Bronchial epithelial cell (primary cell): ENCODE data around the gene ZFR2. TPM values are rescaled to one million over a fixed set of nuclear protein-coding genes. Genes with fewer than 3 reads are reported as not detected.

Experiments used
- DNase-seq: peaks from one replicate; pipeline ENCODE4 v3.0.0-alpha.2; 2010; ENCODE audit warnings: low read depth
- FAIRE-seq: peaks from 2 replicates; lab custom pipeline; 2011; peaks lifted over from hg19 to GRCh38; lab: Jason Lieb, UNC
- H3K27me3 ChIP-seq: 2 replicates; pipeline ENCODE4 v1.5.1; 2011; ENCODE audit warnings: low read length; ENCODE audit not compliant: control insufficient read depth, insufficient read depth
- H3K36me3 ChIP-seq: 2 replicates; pipeline ENCODE4 v1.5.1; 2011; ENCODE audit warnings: low read length; ENCODE audit not compliant: control insufficient read depth, insufficient read depth
- H3K4me3 ChIP-seq: 2 replicates; pipeline ENCODE4 v1.5.1; 2011; ENCODE audit warnings: mild to moderate bottlenecking, low read depth, low read length, control low read depth
- CTCF ChIP-seq: IDR thresholded peaks from 2 replicates; pipeline ENCODE4 v1.5.1; 2011; ENCODE audit warnings: mild to moderate bottlenecking, moderate library complexity, low read length, control low read depth, inconsistent platforms; ENCODE audit not compliant: insufficient read depth, severe bottlenecking
- total RNA-seq: library from RNA; depleted of rRNA; stranded (reverse); fragments of >200 nt; gene quantifications from 2 replicates; pipeline ENCODE4 v1.2.1, GENCODE V29; 2014

The ZFR2 gene
- total RNA-seq, 1 donor from 2014 or later = not detected

GRCh38 chr19:3867971-3868769 lies 668 bp downstream of the ZFR2 start:
- H3K27me3 ChIP-seq = peaks cover 8% of the 10 kb centered on the region

GRCh38 chr19:3866910-3867638 lies 1.8 kb downstream of the ZFR2 start:
- Histone ChIP-seq H3K4me3 (no peak overlapping the region), H3K27me3 (peaks cover 8% of the 10 kb centered on the region), H3K36me3 (no peaks in the 10 kb centered on the region)
- TF ChIP-seq CTCF = no peak
- FAIRE-seq = no peak
- DNase-seq = no peak

More at GRCh38 chr19:3867971-3868769, 668 bp downstream of the ZFR2 start:
- no peak overlapping the region for H3K4me3 ChIP-seq
- TF ChIP-seq CTCF = no peak
- FAIRE-seq = no peak
- no peaks in the 10 kb centered on the region for H3K36me3 ChIP-seq
- DNase-seq = no peak

GRCh38 chr19:3863648-3864047 lies 5.2 kb downstream of the ZFR2 start:
- DNase-seq (no peak), FAIRE-seq (no peak)
- no peaks in the 10 kb centered on the region for H3K36me3 ChIP-seq
- H3K27me3 ChIP-seq = peaks cover 8% of the 10 kb centered on the region
- no peak for TF ChIP-seq CTCF
- H3K4me3 ChIP-seq = no peak overlapping the region

GRCh38 chr19:3862826-3863500 lies 5.9 kb downstream of the ZFR2 start:
- DNase-seq (no peak), FAIRE-seq (no peak)
- H3K4me3 ChIP-seq = no peak overlapping the region
- no peaks in the 10 kb centered on the region for H3K36me3 ChIP-seq
- no peak for TF ChIP-seq CTCF
- peaks cover 5% of the 10 kb centered on the region for H3K27me3 ChIP-seq

GRCh38 chr19:3860499-3860898 lies 8.3 kb downstream of the ZFR2 start:
- Histone ChIP-seq H3K27me3 (peaks cover 1% of the 10 kb centered on the region), H3K4me3 (no peak overlapping the region), H3K36me3 (no peaks in the 10 kb centered on the region)
- FAIRE-seq (no peak), DNase-seq (no peak)
- TF ChIP-seq CTCF = no peak
